HCT116 (cell line): ENCODE measurements around the gene FOXJ2.
A peak's percentile ranks its signal among the peaks of the same experiment; 100 is the strongest.

Source experiments
- CEBPB ChIP-seq: IDR thresholded peaks from 2 replicates; pipeline ENCODE4 v1.6.1; 2012; ENCODE audit warnings: low read depth
- ELF1 ChIP-seq: IDR thresholded peaks from 2 replicates; pipeline ENCODE4 v1.6.1; 2012; ENCODE audit warnings: low read depth, borderline replicate concordance
- EZH2 ChIP-seq: fragments of 200-600 bp; sonication (generic); IDR thresholded peaks from 2 replicates; pipeline ENCODE4 v1.6.1; 2017; ENCODE audit warnings: antibody characterized with exemption, mixed run types
- FOSL1 ChIP-seq: IDR thresholded peaks from 2 replicates; pipeline ENCODE4 v1.6.1; 2012; ENCODE audit warnings: low read depth
- MAX ChIP-seq: IDR thresholded peaks from 2 replicates; pipeline ENCODE4 v1.6.1; 2012
- POLR2A ChIP-seq: IDR thresholded peaks from 2 replicates; pipeline ENCODE4 v1.7.0; 2011; ENCODE audit warnings: borderline replicate concordance; ENCODE audit not compliant: insufficient read depth, insufficient read length; ENCODE audit errors: extremely low read depth
- RAD21 ChIP-seq: IDR thresholded peaks from 2 replicates; pipeline ENCODE4 v1.6.1; 2012; ENCODE audit warnings: low read depth, mild to moderate bottlenecking
- SIN3A ChIP-seq: IDR thresholded peaks from 2 replicates; pipeline ENCODE4 v1.6.1; 2012; ENCODE audit warnings: low read depth
- YY1 ChIP-seq: IDR thresholded peaks from 2 replicates; pipeline ENCODE4 v1.6.1; 2011; ENCODE audit warnings: low read length, low read depth, moderate library complexity, mild to moderate bottlenecking; ENCODE audit not compliant: insufficient replicate concordance; ENCODE audit errors: extremely low read depth
- TF ChIP-seq, protein P1 (sequence below), 3 experiments: fragments of 200-600 bp in 1 of 3; sonication (generic) in 1 of 3; IDR thresholded peaks in 2 of 3; conservative IDR thresholded peaks in 1 of 3; 2 replicates each; pipeline ENCODE4 v1.5.1; 2012 to 2017; ENCODE audit warnings: low read depth in 2 of 3, low read length in 2 of 3, antibody characterized with exemption in 1 of 3, borderline replicate concordance in 1 of 3, control low read depth in 1 of 3, mild to moderate bottlenecking in 1 of 3, mixed read lengths in 1 of 3, mixed run types in 1 of 3, moderate library complexity in 1 of 3; ENCODE audit not compliant: insufficient read depth in 1 of 3
- TF ChIP-seq, protein P2 (sequence below): IDR thresholded peaks from 2 replicates; pipeline ENCODE4 v1.6.1; 2012; ENCODE audit warnings: low read depth

- TF ChIP-seq POLR2A (no peak), EZH2 (no peak), YY1 (no peak), RAD21 (no peak), FOSL1 (no peak), CEBPB (0 out of 2 replicates have a peak, but pooled peaks have one; percentile 44), ELF1 (no peak; the same call in 1 of the 2 replicates), MAX (0 out of 2 replicates have a peak, but pooled peaks have one; percentile 39), SIN3A (peak; percentile 21)
- TF ChIP-seq, protein P1, sequence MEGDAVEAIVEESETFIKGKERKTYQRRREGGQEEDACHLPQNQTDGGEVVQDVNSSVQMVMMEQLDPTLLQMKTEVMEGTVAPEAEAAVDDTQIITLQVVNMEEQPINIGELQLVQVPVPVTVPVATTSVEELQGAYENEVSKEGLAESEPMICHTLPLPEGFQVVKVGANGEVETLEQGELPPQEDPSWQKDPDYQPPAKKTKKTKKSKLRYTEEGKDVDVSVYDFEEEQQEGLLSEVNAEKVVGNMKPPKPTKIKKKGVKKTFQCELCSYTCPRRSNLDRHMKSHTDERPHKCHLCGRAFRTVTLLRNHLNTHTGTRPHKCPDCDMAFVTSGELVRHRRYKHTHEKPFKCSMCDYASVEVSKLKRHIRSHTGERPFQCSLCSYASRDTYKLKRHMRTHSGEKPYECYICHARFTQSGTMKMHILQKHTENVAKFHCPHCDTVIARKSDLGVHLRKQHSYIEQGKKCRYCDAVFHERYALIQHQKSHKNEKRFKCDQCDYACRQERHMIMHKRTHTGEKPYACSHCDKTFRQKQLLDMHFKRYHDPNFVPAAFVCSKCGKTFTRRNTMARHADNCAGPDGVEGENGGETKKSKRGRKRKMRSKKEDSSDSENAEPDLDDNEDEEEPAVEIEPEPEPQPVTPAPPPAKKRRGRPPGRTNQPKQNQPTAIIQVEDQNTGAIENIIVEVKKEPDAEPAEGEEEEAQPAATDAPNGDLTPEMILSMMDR (IDR thresholded peaks at IDR 0.05 in 2 of 3, conservative IDR thresholded peaks at IDR 0.05 in 1 of 3; ENCODE audit: borderline replicate concordance in 1 of 3, insufficient read depth in 1 of 3, low read depth in 2 of 3, low read length in 2 of 3): no peak
- TF ChIP-seq, protein P2, sequence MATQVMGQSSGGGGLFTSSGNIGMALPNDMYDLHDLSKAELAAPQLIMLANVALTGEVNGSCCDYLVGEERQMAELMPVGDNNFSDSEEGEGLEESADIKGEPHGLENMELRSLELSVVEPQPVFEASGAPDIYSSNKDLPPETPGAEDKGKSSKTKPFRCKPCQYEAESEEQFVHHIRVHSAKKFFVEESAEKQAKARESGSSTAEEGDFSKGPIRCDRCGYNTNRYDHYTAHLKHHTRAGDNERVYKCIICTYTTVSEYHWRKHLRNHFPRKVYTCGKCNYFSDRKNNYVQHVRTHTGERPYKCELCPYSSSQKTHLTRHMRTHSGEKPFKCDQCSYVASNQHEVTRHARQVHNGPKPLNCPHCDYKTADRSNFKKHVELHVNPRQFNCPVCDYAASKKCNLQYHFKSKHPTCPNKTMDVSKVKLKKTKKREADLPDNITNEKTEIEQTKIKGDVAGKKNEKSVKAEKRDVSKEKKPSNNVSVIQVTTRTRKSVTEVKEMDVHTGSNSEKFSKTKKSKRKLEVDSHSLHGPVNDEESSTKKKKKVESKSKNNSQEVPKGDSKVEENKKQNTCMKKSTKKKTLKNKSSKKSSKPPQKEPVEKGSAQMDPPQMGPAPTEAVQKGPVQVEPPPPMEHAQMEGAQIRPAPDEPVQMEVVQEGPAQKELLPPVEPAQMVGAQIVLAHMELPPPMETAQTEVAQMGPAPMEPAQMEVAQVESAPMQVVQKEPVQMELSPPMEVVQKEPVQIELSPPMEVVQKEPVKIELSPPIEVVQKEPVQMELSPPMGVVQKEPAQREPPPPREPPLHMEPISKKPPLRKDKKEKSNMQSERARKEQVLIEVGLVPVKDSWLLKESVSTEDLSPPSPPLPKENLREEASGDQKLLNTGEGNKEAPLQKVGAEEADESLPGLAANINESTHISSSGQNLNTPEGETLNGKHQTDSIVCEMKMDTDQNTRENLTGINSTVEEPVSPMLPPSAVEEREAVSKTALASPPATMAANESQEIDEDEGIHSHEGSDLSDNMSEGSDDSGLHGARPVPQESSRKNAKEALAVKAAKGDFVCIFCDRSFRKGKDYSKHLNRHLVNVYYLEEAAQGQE: no peak
Observed at GRCh38 chr12:8026291-8026900, 6.1 kb upstream of the FOXJ2 start.
